Activated CD4-positive, CD25-positive, alpha-beta regulatory T cell treated with anti-CD3 and anti-CD28 coated beads, Interleukin-2, amount 50 U/mL, for 24 hours (primary cell): ENCODE measurements around the gene GPNMB.
A peak's percentile ranks its signal among the peaks of the same experiment; 100 is the strongest.
"Not testable (repeated sequence)": the region's sequence is repeated elsewhere in the genome, so short reads cannot be mapped to it uniquely, and the experiment has no call there.

ENCODE experiments used
- ATAC-seq, 2 donors: fragments of 150-1000 bp; cut with Tn5 transposase; one replicate each; pipeline ENCODE4 v1.10.0; 2021; ENCODE audit warnings: mild to moderate bottlenecking in 1 of 2, moderate library complexity in 1 of 2

The GPNMB gene

DNA sequence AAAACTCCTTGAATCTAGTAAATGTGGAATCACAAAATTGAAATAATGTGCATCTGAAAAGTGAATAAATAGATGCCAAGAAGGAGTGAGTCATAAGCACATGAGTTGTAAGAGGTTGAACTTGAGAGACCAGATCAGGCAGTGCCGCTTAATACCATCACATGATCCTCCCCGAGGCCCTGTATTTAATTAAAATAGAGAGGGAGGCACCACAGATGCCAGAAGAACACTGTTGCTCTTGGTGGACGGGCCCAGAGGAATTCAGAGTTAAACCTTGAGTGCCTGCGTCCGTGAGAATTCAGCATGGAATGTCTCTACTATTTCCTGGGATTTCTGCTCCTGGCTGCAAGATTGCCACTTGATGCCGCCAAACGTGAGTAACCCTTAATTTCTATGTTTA is at the start of gene GPNMB:
Gene GPNMB, plus strand, starts transcription at position 221 of the 400 bp plus-strand sequence. Its CDS starts 83 bp downstream, at position 304.
- ATAC-seq: no peak

DNA sequence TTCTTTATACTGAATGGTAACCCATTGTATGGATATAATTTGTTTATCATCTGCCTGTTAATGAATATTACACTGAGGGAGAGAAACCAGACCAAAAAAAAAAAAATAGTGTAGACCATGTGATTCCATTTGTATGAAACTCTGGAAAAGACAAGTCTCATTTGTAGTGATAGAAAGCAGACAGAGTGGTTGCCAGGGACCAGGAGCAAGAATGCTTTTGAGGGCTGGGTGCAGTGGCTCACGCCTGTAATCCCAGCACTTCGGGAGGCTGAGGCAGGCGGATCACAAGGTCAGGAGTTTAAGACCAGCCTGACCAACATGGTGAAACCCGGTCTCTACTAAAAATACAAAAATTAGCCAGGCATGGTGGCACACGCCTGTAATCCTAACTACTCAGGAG is 48.8 kb upstream of the GPNMB start:
- not testable (repeated sequence) for ATAC-seq

DNA sequence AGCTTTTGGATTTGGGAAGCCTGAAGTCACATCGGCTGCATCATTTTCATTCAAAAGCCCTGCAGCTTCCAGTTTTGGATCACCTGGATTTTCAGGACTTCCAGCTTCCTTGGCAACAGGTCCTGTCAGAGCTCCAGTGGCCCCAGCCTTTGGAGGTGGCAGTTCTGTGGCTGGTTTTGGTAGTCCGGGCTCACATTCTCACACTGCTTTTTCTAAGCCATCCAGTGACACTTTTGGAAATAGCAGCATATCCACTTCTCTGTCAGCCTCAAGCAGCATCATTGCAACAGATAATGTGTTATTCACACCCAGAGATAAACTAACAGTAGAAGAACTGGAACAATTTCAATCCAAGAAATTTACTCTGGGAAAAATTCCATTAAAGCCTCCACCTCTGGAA is 46.2 kb upstream of the GPNMB start:
- ATAC-seq: no peak

DNA sequence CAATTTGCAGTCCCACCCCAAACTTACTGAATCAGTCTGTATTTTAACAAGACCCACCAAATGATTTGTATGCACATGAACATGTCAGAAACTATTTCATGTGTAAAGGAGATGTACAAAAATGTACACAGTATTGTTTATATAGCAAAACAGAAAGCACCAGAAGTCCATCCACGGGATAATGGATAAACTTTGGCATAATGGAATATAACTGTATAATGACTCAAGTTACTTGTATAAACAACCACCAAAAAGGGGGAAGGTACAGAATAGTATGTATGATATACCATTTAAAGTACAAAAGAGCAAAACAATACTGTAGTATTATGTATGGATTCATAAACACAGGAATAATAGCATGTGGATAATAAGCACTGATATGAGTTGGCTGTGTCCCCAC is 42.3 kb upstream of the GPNMB start:
- ATAC-seq: no peak

DNA sequence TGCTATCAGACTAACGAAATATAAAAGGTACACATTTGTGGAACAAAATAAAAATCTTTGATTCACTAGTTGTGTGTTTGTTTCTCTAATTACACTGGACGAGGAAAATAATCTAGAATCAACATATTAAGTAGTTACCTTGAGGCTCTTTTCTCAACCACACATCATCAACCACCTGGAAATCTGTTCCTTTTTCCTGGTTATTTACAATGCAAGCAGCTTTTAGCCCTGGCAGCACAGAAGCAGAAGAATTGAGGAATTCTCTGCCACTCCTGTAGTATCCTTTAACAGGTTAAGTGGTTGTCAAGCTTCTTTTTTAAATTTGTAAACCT is 41.0 kb upstream of the GPNMB start:
- no peak for ATAC-seq

DNA sequence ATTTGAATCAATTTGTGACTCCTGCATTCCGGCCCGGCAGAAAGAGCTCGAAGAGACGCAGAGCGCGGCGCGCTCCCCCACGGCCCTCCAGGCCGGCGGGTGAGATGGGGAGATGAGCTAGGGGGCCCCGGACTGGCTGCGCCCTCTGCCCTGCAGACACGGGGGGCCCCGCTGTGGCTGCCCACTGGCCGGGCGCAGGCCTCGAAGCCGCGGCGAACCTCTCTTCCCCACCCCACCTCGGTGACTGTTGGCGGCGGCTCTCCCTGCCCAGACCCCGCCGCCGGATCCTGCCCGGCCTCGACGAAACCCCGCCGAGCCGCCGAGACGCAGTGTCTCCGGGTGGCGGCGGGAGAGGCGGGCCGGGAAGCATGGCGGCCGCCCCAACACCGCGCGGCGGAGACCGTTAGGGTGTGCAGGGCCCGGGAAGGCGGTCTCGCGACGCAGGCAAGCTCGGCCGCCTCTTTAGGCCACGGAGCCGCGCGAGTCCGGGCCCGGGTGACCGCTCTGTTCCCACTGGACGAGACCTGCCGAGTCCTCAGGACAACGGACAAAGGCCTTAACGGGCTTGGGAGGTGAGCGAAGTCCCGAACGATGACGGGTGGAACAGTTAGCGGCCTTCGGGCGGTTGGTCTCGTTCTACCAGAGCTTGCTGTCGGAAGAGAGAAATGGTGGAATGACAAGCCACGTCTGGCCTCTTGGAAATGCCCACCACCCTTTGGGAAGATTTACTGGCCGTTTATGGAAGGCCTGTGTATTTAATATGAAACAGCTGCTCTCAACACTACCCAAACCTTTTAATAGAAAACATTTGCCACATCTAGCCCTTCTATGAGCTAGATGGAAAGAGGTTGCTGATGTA is 40.4 kb upstream of the GPNMB start:
- ATAC-seq: peak in 1 of 2 donors; percentile 27

DNA sequence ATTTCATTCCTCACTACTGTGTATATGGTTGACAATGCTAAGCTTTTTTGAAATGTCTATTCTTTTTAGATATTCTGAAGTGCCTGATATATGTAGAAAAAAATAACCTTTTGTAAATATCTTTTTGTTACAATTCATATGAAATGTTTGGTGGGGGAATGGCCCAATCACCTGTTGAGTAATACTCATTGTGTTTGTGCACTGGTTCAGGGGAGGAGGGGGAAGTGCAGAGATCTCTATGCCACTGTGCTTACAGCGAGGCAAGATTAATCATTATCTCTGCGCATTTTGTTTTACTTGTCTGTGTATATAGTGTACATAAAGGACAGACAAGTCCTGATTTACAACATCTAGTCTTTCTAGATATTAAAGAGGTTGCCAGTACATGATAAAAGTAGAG is 39.6 kb upstream of the GPNMB start:
- no peak for ATAC-seq

DNA sequence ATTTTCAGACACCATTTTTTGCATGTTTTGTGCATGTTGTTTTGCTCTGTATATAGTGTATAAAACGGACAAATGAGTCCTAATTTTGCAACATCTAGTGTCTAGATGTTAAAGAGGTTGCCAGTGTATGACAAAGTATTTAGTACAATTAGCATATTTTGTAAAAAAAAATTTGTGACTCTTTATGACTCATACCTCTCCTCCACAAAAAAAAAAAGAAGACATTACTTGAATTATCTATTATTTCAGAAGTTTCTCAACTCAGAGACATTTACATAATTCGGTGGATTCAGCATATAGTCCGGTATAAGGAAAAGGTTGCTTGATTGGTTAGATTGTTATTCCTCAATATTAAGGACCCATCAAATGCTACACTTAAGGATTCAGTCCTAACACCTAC is 38.7 kb upstream of the GPNMB start:
- peak in 1 of 2 donors; percentile 32 for ATAC-seq

DNA sequence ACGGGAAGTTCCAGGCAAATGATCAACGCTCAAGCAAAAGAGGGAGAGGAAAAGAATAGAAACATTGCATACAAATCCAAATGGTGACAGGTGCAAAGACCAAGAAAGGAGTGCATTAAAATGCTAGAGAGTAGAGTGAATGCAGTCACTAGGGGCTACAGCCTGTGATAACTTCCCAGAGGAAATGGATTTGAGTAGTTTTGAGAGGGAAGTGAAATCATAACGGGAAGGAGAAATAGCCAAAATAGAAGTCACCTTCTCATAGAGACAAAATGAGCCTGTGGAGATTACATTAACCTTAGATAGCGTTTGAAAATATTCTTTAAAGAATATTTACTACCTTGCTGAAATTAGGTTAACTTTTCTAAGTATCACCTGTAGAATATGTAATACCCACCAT is 38.3 kb upstream of the GPNMB start:
- ATAC-seq: no peak

DNA sequence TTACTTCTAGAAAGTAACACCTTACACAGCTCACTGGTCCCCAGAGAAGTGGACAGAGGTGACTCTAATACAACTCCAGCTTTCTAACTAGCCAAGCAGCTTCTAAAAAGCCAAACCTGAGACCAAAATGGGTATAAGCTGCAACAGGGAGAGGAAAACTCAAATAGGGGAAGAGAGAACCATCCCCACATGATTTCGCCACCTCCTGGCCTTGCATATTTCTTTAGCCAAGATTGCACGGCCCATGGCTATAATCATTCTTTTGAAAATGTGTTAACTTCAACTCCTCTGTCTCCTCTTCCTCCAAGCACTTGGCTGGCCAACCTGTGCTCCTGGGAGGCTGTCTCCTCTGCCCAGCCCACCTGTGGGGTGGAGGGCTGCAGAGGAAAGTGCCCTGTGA is 36.1 kb upstream of the GPNMB start:
- no peak for ATAC-seq

DNA sequence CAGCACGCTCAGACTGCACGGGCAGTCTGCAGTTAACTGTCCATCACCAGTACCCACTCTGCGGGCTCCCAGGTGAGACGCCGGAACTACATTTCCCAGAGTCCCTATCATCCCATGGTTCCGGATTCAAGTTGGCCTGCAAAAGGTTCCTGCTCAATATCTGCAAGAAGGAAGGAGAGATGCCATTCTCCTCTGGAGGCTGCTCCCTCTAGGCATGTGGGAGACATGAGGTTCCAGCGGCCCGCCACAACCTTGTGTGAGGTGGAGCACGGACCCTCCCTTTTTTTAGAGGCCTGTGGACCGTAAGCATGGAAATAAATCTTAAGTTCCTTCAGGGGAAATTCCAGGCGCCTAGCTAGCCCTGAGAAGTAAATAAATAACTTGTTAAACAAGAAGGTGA is 35.0 kb upstream of the GPNMB start:
- no peak for ATAC-seq

DNA sequence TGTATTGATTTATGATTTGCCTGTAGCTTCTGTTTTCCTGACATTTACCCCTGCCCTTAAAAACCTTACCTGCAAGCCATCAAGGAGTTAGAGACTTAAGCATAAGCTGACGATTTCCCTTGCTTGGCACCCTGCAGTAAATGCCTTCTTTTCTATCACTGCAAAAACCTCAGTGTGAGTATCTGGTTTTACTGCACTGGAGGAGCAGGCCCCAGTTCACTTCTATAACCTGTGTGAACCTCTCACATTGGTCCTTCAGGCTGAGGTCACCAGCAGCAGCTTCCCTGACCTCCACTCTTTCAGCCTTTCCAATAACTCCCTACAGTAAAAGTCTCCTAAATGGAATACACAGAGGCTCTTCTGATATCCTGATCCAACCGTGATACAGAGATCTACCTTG is 34.2 kb upstream of the GPNMB start:
- no peak for ATAC-seq

DNA sequence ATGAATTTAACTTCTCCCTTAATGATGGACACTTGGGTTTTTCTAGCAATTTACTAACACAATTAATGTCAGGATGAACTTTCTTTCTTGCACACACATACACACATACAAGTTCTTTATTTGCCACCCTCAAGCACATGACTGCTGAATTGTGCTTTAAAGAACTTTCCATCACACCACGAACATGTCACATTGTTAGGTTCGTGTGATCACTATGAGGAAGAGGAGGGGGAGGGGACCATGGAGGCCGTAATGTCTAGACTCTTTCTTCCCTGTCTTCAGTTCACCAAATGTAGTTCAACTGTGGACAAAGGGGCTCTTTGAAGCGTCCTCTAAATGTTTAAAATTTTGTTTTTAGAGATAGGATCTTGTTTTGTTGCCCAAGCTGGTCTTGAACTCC is 33.7 kb upstream of the GPNMB start:
- no peak for ATAC-seq

DNA sequence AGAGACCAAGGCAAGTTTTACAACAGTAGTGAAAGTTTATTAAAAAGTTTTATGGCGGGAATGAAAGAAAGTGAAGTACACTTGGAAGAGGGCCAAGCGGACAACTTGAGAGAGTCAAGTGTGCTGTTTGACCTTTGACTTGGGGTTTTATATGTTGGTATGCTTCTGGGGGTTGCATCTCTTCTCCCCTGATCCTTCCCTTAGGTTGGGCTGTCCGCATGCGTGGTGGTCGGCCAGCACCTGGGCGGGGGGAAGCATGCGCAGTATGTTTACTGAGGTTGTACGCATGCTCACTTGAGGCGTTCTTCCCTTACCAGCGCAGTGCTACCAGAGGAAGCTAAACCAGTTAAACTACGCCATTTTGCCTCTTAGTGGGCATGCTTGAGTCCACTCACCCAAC is 32.8 kb upstream of the GPNMB start:
- ATAC-seq: no peak

DNA sequence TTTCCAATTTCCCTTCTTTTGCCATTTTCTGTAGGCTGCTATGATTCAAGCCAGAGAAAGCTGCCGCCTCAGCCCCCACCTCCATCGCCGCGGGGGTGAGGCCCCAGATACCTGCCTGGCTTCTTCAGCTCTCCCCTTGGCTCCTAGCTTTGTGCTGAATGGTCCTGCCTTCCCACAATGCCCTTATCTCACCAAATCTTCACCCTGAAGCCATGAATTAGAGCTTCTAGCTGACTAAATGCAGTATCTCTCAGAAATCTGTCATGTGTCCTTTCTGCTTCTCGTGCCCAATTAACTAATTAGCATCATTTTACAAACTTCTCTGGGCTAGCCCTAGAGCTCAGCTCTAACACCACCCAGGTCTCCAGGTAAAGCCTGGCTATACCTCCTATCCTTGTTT is 32.2 kb upstream of the GPNMB start:
- ATAC-seq: no peak

DNA sequence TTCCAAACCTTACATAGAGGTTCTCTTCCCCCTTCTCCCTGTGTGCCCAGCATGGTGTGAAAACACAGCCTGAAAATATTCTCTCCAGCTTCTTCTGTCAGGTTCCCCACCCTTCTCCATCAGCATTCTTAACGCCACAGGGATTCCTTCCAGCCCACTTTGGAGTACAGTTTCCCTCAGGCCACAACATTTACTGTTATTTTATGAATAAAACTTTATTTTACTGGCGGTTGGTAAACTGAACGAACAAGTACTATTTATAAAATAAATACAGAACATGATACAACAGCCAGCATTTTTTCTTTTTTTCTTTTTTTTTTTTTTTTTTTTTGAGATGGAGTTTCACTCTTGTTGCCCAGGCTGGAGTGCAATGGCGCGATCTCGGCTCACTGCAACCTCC is 31.6 kb upstream of the GPNMB start:
- no peak for ATAC-seq

DNA sequence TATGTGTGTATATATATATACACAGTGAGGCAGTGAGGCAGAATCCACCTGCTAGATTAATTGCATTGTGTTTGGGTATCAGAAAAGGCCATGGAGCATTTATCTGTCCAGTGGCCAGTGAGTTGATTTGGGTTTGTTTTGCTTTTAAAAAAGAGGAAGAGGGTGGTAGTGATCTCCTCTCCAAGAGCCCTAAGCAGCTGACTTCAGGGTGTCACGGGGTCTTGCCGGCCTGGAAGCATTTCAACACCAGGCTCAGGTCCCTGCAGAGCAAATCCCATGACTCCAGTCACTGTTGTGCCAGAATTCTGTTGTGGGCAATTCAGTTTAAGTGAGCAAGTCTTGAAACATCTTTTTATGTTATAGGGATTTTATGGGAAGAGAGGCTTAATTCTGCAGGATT is 30.6 kb upstream of the GPNMB start:
- ATAC-seq: no peak

DNA sequence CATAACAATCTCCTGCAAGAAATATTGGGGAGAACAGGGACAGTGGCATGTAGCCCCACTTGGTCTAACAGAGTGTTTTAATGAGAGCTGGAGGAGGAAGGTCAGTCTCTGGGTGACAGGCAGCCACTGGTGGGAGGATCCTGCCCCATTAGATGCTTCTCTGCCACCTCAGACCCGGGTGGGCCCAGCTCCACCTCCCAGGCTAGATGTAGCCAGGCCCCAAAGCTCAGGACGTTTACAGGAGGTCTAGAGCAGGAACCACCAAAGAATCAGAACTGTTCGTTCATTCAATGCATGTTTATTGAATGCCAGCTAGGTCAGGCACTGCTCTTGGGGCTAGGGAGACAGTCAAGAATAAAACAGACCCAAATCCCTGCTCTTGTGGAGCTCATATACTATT is 28.4 kb upstream of the GPNMB start:
- ATAC-seq: no peak

DNA sequence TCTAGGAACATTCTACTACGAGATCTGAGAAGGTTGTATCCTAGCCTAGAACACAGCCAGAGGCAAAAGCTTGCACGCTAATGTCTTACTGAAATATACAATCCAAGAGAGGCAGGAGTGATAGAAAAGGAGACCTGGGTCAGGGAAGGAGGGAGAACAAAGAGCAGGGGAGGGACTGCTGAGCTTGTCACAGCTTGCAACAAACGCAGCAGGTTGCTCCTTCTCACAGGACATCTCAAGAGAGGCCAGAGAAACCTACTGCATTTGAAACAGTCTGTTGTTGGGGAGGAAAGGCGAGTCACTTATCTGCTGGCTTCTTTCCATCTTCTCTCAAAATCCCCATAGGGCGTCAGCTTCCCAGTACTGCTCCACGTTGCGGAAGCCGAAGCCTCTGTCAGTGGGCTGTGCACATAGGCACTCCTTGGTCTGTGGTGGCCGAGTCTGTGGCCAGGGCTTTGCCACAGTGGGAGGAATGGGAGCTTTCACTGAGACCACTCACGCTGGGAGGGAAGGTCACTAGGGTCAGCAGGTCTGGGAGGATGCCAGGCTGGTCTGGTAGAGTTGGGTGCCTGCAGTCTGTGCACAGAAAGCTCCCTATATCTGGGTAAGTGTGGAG is 25.8 kb upstream of the GPNMB start:
- no peak for ATAC-seq

DNA sequence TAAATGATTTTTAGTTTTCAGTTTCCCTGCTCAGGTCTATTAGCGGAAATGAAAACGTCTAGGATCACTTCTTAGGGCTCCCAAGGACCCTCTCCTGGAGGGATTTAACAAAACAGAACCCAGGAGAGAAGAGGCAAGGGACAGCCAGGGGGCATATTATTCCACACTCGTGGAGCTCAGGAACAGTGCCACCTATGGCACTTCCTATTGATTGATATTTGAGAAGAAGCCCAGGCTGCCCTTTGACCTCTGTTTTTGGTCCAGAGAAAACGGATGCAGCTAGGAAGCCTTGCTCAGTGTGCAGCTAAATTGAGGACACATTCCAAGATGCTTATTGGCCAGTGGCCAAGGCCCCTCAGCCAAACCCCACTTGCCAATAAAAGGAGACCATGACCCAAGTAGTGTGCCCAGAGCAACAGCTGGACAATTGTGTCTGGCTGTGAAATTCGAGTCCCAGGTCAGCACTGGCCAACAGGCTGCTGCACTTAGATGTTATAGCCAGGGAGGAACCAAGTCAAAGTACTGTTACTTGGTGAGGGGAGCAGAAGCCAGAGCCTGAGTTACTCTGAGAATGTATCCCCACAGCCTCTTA is 24.0 kb upstream of the GPNMB start:
- ATAC-seq: no peak

DNA sequence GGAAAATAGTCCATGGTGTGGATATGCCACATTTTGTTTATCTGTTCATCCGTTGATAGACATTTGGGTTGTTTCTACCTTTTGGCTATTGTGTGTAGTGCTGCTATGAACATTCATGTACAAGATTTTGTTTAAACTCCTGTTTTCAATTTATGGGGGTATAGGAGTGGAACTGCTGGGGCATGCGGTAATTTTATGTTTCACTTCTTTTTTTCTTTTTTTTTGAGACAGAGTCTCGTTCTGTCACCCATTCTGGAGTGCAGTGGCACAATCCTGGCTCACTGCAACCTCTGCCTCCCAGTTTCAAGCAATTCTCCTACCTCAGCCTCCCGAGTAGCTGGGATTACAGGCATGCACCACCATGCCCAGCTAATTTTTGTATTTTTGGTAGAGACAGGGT is 22.2 kb upstream of the GPNMB start:
- ATAC-seq: not testable (repeated sequence)

DNA sequence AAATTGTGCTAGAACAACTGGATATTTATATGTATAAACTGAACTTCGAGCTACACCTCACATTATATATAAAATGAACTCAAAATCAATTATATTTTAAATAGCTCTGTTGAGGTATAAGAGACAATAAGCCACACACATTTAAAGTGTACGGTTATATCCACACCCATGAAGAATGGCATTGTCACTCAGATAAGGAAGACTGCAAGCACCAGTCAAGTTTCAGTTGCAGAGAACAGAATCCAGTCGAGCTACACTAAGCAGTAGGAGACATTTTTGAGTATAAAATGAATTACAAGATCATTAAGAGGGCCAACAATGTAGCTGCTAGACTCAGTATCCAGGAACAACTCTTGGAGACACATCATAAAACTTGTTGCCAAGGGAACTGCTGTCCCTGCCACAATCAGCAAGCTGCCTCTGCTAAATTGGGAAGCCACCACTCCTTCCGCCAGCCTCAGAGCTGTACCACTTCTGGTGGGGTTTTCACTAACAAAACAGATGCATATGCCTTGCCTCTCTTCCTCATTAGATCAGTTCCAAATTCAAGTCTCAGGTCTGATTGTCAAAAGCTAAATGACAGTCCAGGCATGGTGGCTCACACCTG is 19.6 kb upstream of the GPNMB start:
- ATAC-seq: no peak

DNA sequence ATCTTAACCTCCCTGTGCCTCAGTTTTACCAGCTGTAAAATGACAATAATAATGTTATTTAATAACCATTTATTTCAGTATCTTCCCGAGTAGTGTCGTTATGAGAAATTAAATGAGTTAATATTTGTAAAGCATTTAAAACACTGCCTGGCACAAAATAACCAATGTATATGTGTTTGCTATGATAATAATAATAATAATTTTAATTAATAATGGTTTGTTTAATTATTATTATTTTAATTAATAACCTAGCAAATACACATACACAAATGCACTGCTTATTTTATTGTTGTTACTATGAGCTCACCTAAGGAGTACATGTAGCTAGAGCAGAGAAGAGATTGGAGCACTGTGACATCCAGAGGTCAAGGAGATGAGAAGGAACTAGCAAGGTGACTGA is 18.2 kb upstream of the GPNMB start:
- no peak for ATAC-seq

DNA sequence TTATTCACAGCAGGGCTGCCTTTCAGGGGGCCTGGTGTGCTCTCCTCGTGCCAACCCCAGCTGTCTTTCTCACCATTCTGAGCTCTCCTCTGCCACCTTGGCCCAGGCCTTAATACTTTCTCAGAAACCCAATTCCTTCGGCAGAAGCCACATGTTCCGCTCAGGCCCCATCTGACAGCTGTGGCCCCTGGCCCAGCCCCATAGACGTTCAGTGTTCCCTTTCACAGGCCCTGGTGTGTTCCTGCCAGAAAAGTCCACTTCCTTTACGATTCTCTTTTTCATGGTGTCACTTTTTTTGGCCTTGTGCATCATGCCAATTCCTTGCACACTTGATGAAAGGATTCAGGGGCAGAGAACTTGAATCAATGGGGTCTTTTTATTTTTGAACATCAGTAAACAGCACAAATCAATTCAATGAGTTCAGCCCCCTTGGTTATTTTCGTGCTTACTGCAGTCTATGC is 15.9 kb upstream of the GPNMB start:
- no peak for ATAC-seq
